H1 (cell line): ENCODE results near the gene CDC42SE1. TPM values are rescaled to one million over a fixed set of nuclear protein-coding genes. Genes with fewer than 3 reads are reported as not detected.
A peak's percentile ranks its signal among the peaks of the same experiment; 100 is the strongest.

Experiments
- ASH2L ChIP-seq: fragments of 200-600, 300-600 bp; sonication (generic); IDR thresholded peaks from one replicate; pipeline ENCODE4 v1.7.1; 2017; ENCODE audit warnings: low read length
- BACH1 ChIP-seq: IDR thresholded peaks from 2 replicates; pipeline ENCODE4 v1.6.1; 2012; ENCODE audit warnings: low read length, improper control_type of control experiment
- BCL11A ChIP-seq, 2 experiments: IDR thresholded peaks; one replicate each; pipeline ENCODE4 v1.6.1; 2011; ENCODE audit warnings: low read depth in 2 of 2, low read length in 2 of 2, mild to moderate bottlenecking in 2 of 2
- CBX8 ChIP-seq: fragments of 300-800, 300-1000 bp; sonication (generic); IDR thresholded peaks from 2 replicates; pipeline ENCODE4 v1.7.1; 2016; ENCODE audit warnings: low read depth, low read length, borderline replicate concordance
- CEBPB ChIP-seq: IDR thresholded peaks from 2 replicates; pipeline ENCODE4 v1.6.1; 2012; ENCODE audit warnings: low read depth, low read length
- CHD2 ChIP-seq: IDR thresholded peaks from 2 replicates; pipeline ENCODE4 v1.6.1; 2012; ENCODE audit warnings: low read length, improper control_type of control experiment
- CREB1 ChIP-seq: IDR thresholded peaks from 2 replicates; pipeline ENCODE4 v1.6.1; 2012; ENCODE audit warnings: inconsistent platforms
- CTCF ChIP-seq, 3 experiments: IDR thresholded peaks; 1 replicate in 2 of 3; 2 replicates in 1 of 3; pipeline versions ENCODE4 v1.5.1 to v1.6.1; 2011; ENCODE audit warnings: low read length in 3 of 3, mild to moderate bottlenecking in 3 of 3, inconsistent platforms in 2 of 3, low read depth in 1 of 3, moderate library complexity in 1 of 3; ENCODE audit not compliant: insufficient read depth in 1 of 3; ENCODE audit errors: control extremely low read depth in 1 of 3
- EGR1 ChIP-seq: IDR thresholded peaks from 2 replicates; pipeline ENCODE4 v1.6.1; 2011; ENCODE audit warnings: low read depth, low read length, borderline replicate concordance
- EZH2 ChIP-seq: fragments of 200-600 bp; sonication (generic); IDR thresholded peaks from 2 replicates; pipeline ENCODE4 v1.7.1; 2012; ENCODE audit warnings: low read depth, mild to moderate bottlenecking, moderate library complexity, low read length, inconsistent platforms; ENCODE audit not compliant: severe bottlenecking
- GABPA ChIP-seq: IDR thresholded peaks from 2 replicates; pipeline ENCODE4 v1.6.1; 2011; ENCODE audit warnings: mild to moderate bottlenecking, low read length, moderate library complexity, borderline replicate concordance; ENCODE audit not compliant: insufficient read depth
- HDAC6 ChIP-seq: IDR thresholded peaks from one replicate; pipeline ENCODE4 v1.7.1; 2012; ENCODE audit warnings: low read depth, mild to moderate bottlenecking, inconsistent platforms, low read length, moderate library complexity
- JUN ChIP-seq: IDR thresholded peaks from 2 replicates; pipeline ENCODE4 v1.6.1; 2011; ENCODE audit warnings: low read depth, mild to moderate bottlenecking, improper control_type of control experiment, low read length
- NANOG ChIP-seq: IDR thresholded peaks from 2 replicates; pipeline ENCODE4 v1.6.1; 2011; ENCODE audit warnings: low read length, low read depth, mild to moderate bottlenecking, inconsistent platforms; ENCODE audit not compliant: insufficient read depth, poor library complexity, severe bottlenecking
- RBBP5 ChIP-seq: IDR thresholded peaks from 2 replicates; pipeline ENCODE4 v1.7.1; 2012; ENCODE audit warnings: low read depth, mild to moderate bottlenecking, inconsistent platforms, low read length, moderate library complexity, borderline replicate concordance
- SAP30 ChIP-seq: fragments of 300-600 bp; sonication (generic); IDR thresholded peaks from 2 replicates; pipeline ENCODE4 v1.7.1; 2012; ENCODE audit warnings: low read length, moderate library complexity, mild to moderate bottlenecking, inconsistent platforms; ENCODE audit not compliant: insufficient read depth, insufficient replicate concordance
- SP1 ChIP-seq: IDR thresholded peaks from 2 replicates; pipeline ENCODE4 v1.6.1; 2011; ENCODE audit warnings: low read depth, low read length
- TCF12 ChIP-seq: IDR thresholded peaks from 2 replicates; pipeline ENCODE4 v1.6.1; 2011; ENCODE audit warnings: low read depth, mild to moderate bottlenecking, low read length
- TEAD4 ChIP-seq: IDR thresholded peaks from 2 replicates; pipeline ENCODE4 v1.6.1; 2012; ENCODE audit warnings: low read depth, low read length, inconsistent platforms, mixed read lengths
- polyA plus RNA-seq, 7 experiments: library from polyadenylated mRNA; depleted of rRNA in 3 of 7; stranded (reverse) in 5 of 7; unstranded in 2 of 7; fragments of >200 nt in 5 of 7; fragments of 200-250 nt in 2 of 7; gene quantifications; 1 replicate in 5 of 7; 2 replicates in 1 of 7; 4 replicates in 1 of 7; pipeline versions ENCODE4 v1.2.1 to v1.2.3, GENCODE V29; 2011 to 2013; ENCODE audit warnings: missing spikeins in 2 of 7, mixed read lengths in 2 of 7
- total RNA-seq: library from RNA; stranded (reverse); fragmentation: NEBNext Ultra II Directional; extraction: Animal tissue kit (Norgen Biotek cat#: 25700); gene quantifications from 2 replicates; pipeline ENCODE4 v1.2.1, GENCODE V29; 2021

CDC42SE1 gene
- total and polyA plus RNA-seq, 2 of the 8 experiments (the other 6 are each of a cell fraction or from before 2014, with no cell fraction given), result 30.5 to 74.1 TPM

- TF ChIP-seq CREB1 (no peak), CBX8 (no peak), NANOG (no peak), CEBPB (no peak), SP1 (no peak), BCL11A (IDR thresholded peaks at IDR 0.05; ENCODE audit: low read depth in 2 of 2, low read length in 2 of 2) (no peak), EZH2 (no peak), CHD2 (no peak), SAP30 (peak; percentile 44), EGR1 (no peak), ASH2L (peak; percentile 82), HDAC6 (no peak), GABPA (no peak), RBBP5 (peak; percentile 44; the same call in 1 of the 2 replicates), CTCF (IDR thresholded peaks at IDR 0.05; ENCODE audit: control extremely low read depth in 1 of 3, insufficient read depth in 1 of 3, low read depth in 1 of 3, low read length in 3 of 3) (peak; percentile 53 to 70 (median 62)), JUN (no peak), TEAD4 (no peak), BACH1 (no peak), TCF12 (no peak)
- TF ChIP-seq, all 59 proteins: peak for 12
These were observed 52.9 kb downstream of the CDC42SE1 start, which contains the start of gene MINDY1 (continued) for GRCh38 chr1:151006327-151007052.
